ENCODE data around the gene DGCR8.
"Not testable (repeated sequence)": the region's sequence is repeated elsewhere in the genome, so short reads cannot be mapped to it uniquely, and the experiment has no call there.

DNA sequence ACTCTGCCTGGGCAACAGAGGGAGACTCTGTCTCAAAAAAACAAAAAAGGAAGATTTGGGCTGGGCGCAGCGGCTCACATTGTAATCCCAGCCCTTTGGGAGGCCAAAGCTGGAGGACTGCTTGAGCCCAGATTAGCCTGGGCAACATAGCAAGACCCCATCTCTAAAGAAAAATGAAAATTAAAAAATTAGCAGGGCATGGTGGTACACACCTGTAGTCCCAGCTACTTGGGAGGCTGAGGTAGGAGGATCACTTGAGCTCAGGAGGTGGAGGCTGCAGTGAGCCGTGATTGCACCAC lies 12.7 kb upstream of the DGCR8 start:
- TF ChIP-seq EZH2 (IDR thresholded peaks at IDR 0.05; ENCODE audit: insufficient read depth, poor library complexity, severe bottlenecking); EZH2phosphoT487 (IDR thresholded peaks at IDR 0.05; ENCODE audit: insufficient read depth, low read depth): not testable (repeated sequence)

Data from GM23248 (cell line).